HepG2 (cell line): ENCODE measurements around the gene TTC6. TPM values are rescaled to one million over a fixed set of nuclear protein-coding genes. Genes with fewer than 3 reads are reported as not detected.
A peak's percentile ranks its signal among the peaks of the same experiment; 100 is the strongest.

Experiments
- ATAC-seq: fragments of 200-7000 bp; cut with Tn5 transposase; 3 replicates; pipeline ENCODE4 v1.9.1; 2020; ENCODE audit warnings: mild to moderate bottlenecking, moderate library complexity
- BruUV-seq: library from RNA; stranded (reverse); fragments of 400-500 nt; replicated peaks from 2 replicates; lab custom pipeline; 2021; lab: Mats Ljungman, UMichigan
- CTCF ChIA-PET: fragments of 300-600 bp; formaldehyde crosslinking; extraction: SDS; loops from one replicate; lab custom pipeline; 2021; ENCODE audit warnings: low total read pairs, inconsistent platforms, low intra/inter-chr PET ratio; lab: Yijun Ruan, JAX
- POLR2A ChIA-PET: fragments of 350-600 bp; sonication (Branson Sonifier 250); formaldehyde crosslinking; loops from one replicate; lab custom pipeline; 2020; ENCODE audit warnings: antibody characterized with exemption, inconsistent platforms; lab: Yijun Ruan, JAX
- DNase-seq: peaks from one replicate; pipeline ENCODE4 v3.0.0-alpha.2; 2015; ENCODE audit warnings: low spot score
- FAIRE-seq: peaks from 3 replicates; lab custom pipeline; 2011; peaks lifted over from hg19 to GRCh38; lab: Jason Lieb, UNC
- H2AFZ ChIP-seq: one replicate; pipeline ENCODE4 v1.6.1; 2011; ENCODE audit warnings: low read length, inconsistent platforms
- H3K27ac ChIP-seq: fragments of 300-600 bp; 3 replicates; pipeline ENCODE4 v1.8.0; 2011; ENCODE audit warnings: mixed run types, mild to moderate bottlenecking, mixed read lengths, low read length, inconsistent platforms; ENCODE audit not compliant: insufficient read depth; ENCODE audit errors: extremely low read length
- H3K27me3 ChIP-seq, 2 experiments: fragments of 200-600 bp in 1 of 2; 2 replicates in 1 of 2; 3 replicates in 1 of 2; pipeline versions ENCODE4 v1.6.0 to v1.8.0; 2011; ENCODE audit warnings: low read length in 2 of 2, mild to moderate bottlenecking in 2 of 2, moderate library complexity in 2 of 2, inconsistent platforms in 1 of 2; ENCODE audit not compliant: insufficient read depth in 2 of 2, control insufficient read depth in 1 of 2
- H3K36me3 ChIP-seq, 2 experiments: fragments of 200-600 bp in 1 of 2; replicated peaks in 1 of 2; 2 replicates in 1 of 2; 3 replicates in 1 of 2; pipeline versions ENCODE4 v1.5.1 to v1.8.0; 2011; ENCODE audit warnings: low read length in 2 of 2, inconsistent platforms in 1 of 2; ENCODE audit not compliant: insufficient read depth in 2 of 2, control insufficient read depth in 1 of 2
- H3K4me1 ChIP-seq: 2 replicates; pipeline ENCODE4 v1.5.1; 2012; ENCODE audit warnings: low read length, inconsistent platforms; ENCODE audit not compliant: insufficient read depth
- H3K4me2 ChIP-seq: 2 replicates; pipeline ENCODE4 v1.6.0; 2011; ENCODE audit warnings: low read depth, low read length, inconsistent platforms
- H3K4me3 ChIP-seq, 3 experiments: fragments of 200-600 bp in 1 of 3; sonication (generic), shearing (Covaris generic) in 1 of 3; replicated peaks in 1 of 3; 2 replicates each; pipeline ENCODE4 v1.5.1; 2011 to 2016; ENCODE audit warnings: low read length in 3 of 3, inconsistent platforms in 2 of 3, low read depth in 2 of 3, mild to moderate bottlenecking in 2 of 3, control low read depth in 1 of 3, mixed read lengths in 1 of 3; ENCODE audit not compliant: insufficient read depth in 1 of 3
- H3K79me2 ChIP-seq: one replicate; pipeline ENCODE4 v1.6.1; 2011; ENCODE audit warnings: low read length, inconsistent platforms; ENCODE audit not compliant: insufficient read depth
- H3K9ac ChIP-seq: 2 replicates; pipeline ENCODE4 v1.6.0; 2011; ENCODE audit warnings: mild to moderate bottlenecking, low read depth, low read length, inconsistent platforms; ENCODE audit not compliant: insufficient read depth
- H3K9me3 ChIP-seq: 2 replicates; pipeline ENCODE4 v1.5.1; 2012; ENCODE audit warnings: mild to moderate bottlenecking, low read length
- H4K20me1 ChIP-seq: 2 replicates; pipeline ENCODE4 v1.6.0; 2011; ENCODE audit warnings: inconsistent platforms, mild to moderate bottlenecking, low read length, moderate library complexity; ENCODE audit not compliant: insufficient read depth
- HMGXB4 ChIP-seq, 2 experiments: sonication (generic) in 1 of 2; formaldehyde crosslinking in 1 of 2; IDR thresholded peaks; 2 replicates each; pipeline versions ENCODE4 v1.4.0 to v1.6.1; 2018 to 2020; ENCODE audit warnings: missing genetic modification reagents in 2 of 2, borderline replicate concordance in 1 of 2, low read depth in 1 of 2, mild to moderate bottlenecking in 1 of 2, missing biosample characterization in 1 of 2
- PRDM4 ChIP-seq: sonication (generic); formaldehyde crosslinking; IDR thresholded peaks from 2 replicates; pipeline ENCODE4 v1.9.0; 2021; ENCODE audit warnings: missing genetic modification reagents, borderline replicate concordance
- TAF15 ChIP-seq: fragments of 200-400 bp; formaldehyde crosslinking; IDR thresholded peaks from one replicate; pipeline ENCODE4 v1.6.1; 2018; ENCODE audit warnings: mild to moderate bottlenecking, low read depth, low read length; ENCODE audit not compliant: poor library complexity, severe bottlenecking
- ZIK1 ChIP-seq: sonication (generic); formaldehyde crosslinking; IDR thresholded peaks from 2 replicates; pipeline ENCODE4 v1.5.0; 2020; ENCODE audit warnings: mild to moderate bottlenecking, low read depth, missing genetic modification reagents, borderline replicate concordance
- ZNF264 ChIP-seq: sonication (generic); formaldehyde crosslinking; IDR thresholded peaks from 2 replicates; pipeline ENCODE4 v1.4.0; 2020; ENCODE audit warnings: missing genetic modification reagents
- ZNF329 ChIP-seq: sonication (generic); formaldehyde crosslinking; IDR thresholded peaks from 2 replicates; pipeline ENCODE4 v1.9.0; 2021; ENCODE audit warnings: low read depth, mild to moderate bottlenecking, missing genetic modification reagents
- ZNF331 ChIP-seq: sonication (generic); formaldehyde crosslinking; IDR thresholded peaks from 2 replicates; pipeline ENCODE4 v1.4.0; 2020; ENCODE audit warnings: missing genetic modification reagents
- WGBS: methylation state at CpG from one replicate; pipeline ENCODE4 v1.1.6; 2017; ENCODE audit warnings: low lambda C conversion rate; 5-methylcytosine and 5-hydroxymethylcytosine counted together
- in situ Hi-C: cut with HindIII; loops from 2 replicates; pipeline ENCODE4 v1.10.0; 2017; ENCODE audit warnings: low pct_unique_long_range_greater_than_20kb; ENCODE audit not compliant: extremely low pct_ligation_motif_present
- intact Hi-C: fragments of 100-400 bp; cut with micrococcal nuclease; formaldehyde crosslinking; loops from one replicate; pipeline ENCODE4 v1.10.0; 2022; ENCODE audit not compliant: unreplicated experiment
- polyA plus RNA-seq, 8 experiments: library from polyadenylated mRNA; depleted of rRNA in 3 of 8; stranded (reverse) in 7 of 8; unstranded in 1 of 8; fragments of >200 nt; fragmentation: Illumina TruSeq in 4 of 8; extraction: Trizol in 4 of 8; gene quantifications; 2 replicates each; pipeline versions ENCODE4 v1.2.1 to v1.2.3, GENCODE V29; 2011 to 2016; ENCODE audit warnings: low read depth in 4 of 8, missing spikeins in 1 of 8, mixed read lengths in 1 of 8; ENCODE audit not compliant: insufficient read depth in 1 of 8
- total RNA-seq, 5 experiments: library from RNA; depleted of rRNA; stranded (reverse); fragments of >200 nt; fragmentation: Illumina TruSeq; extraction: Trizol; gene quantifications; 2 replicates each; pipeline ENCODE4 v1.2.3, GENCODE V29; 2016; ENCODE audit warnings: low read depth in 1 of 5
- TF ChIP-seq, protein P1 (sequence below): sonication (generic); formaldehyde crosslinking; IDR thresholded peaks from 2 replicates; pipeline ENCODE4 v1.9.0; 2021; ENCODE audit warnings: missing genetic modification reagents, mild to moderate bottlenecking, borderline replicate concordance
- TF ChIP-seq, protein P2 (sequence below): IDR thresholded peaks from 2 replicates; pipeline ENCODE4 v1.6.1; 2016

Gene TTC6
- total and polyA plus RNA-seq, 2 of the 13 experiments (the other 11 are each of a cell fraction or from before 2014, with no cell fraction given) = 9.3 to 27.4 TPM

GRCh38 chr14:37595809-37596621, 586 bp downstream of the TTC6 start:
- H3K4me1 ChIP-seq = peaks cover 38% of the 10 kb centered on the region
- no peaks in the 10 kb centered on the region for H3K9me3 ChIP-seq
- H3K27me3 ChIP-seq = no peaks in the 10 kb centered on the region; a peak in 1 of 5 replicates
- ChIA-PET CTCF (interaction anchor here (1.5 to 3.3 kb wide), 2 partner anchors 279 to 350 kb away, joined by 3 to 51 read pairs; no protein-coding TSS in a partner anchor), POLR2A (interaction anchor here (0.5 to 3.3 kb wide), 35 partner anchors 9 to 1506 kb away, joined by 3 to 48 read pairs (median 8); no protein-coding TSS in a partner anchor)
- in situ Hi-C loops = no loop called here
- FAIRE-seq = peak; percentile 82
- H4K20me1 ChIP-seq = no peaks in the 10 kb centered on the region
- WGBS = 1% methylated on average over 46 of the region's 46 CpGs
- DNase-seq = peak; percentile 99
- H3K27ac ChIP-seq = peak overlapping the region; percentile 96
- H3K4me3 ChIP-seq = peak overlapping the region; percentile 87 to 96 (median 95)
- intact Hi-C loops = loop anchor here (1.0 to 2.0 kb wide), 6 partner anchors 49 to 269 kb away; no protein-coding TSS in a partner anchor
- peak overlapping the region; percentile 94 for H3K9ac ChIP-seq
- H3K4me2 ChIP-seq = peak overlapping the region; percentile 92
- TSS peak; percentile 74 for BruUV-seq
- peak; percentile 80 for ATAC-seq
- H3K79me2 ChIP-seq = peaks cover 65% of the 10 kb centered on the region
- H3K36me3 ChIP-seq = peaks cover 13 to 14% of the 10 kb centered on the region in 2 experiments; a peak in 4 of 5 replicates
- peak overlapping the region; percentile 66 for H2AFZ ChIP-seq
- TF ChIP-seq TAF15 (no peak), ZNF331 (CRISPR knock-in tag) (peak; percentile 93), PRDM4 (CRISPR knock-in tag) (0 out of 2 replicates have a peak, but pooled peaks have one; percentile 52), ZNF329 (CRISPR knock-in tag) (peak; percentile 17; the same call in 1 of the 2 replicates), ZNF264 (peak; percentile 84; the same call in 1 of the 2 replicates), HMGXB4 (CRISPR knock-in tag; IDR thresholded peaks at IDR 0.05; ENCODE audit: borderline replicate concordance in 1 of 2, low read depth in 1 of 2) (peak; percentile 96 to 97), ZIK1 (CRISPR knock-in tag) (peak; percentile 46; the same call in 1 of the 2 replicates)
- TF ChIP-seq, protein P1, sequence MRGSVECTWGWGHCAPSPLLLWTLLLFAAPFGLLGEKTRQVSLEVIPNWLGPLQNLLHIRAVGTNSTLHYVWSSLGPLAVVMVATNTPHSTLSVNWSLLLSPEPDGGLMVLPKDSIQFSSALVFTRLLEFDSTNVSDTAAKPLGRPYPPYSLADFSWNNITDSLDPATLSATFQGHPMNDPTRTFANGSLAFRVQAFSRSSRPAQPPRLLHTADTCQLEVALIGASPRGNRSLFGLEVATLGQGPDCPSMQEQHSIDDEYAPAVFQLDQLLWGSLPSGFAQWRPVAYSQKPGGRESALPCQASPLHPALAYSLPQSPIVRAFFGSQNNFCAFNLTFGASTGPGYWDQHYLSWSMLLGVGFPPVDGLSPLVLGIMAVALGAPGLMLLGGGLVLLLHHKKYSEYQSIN (CRISPR knock-in tag) = no peak
- TF ChIP-seq, protein P2, sequence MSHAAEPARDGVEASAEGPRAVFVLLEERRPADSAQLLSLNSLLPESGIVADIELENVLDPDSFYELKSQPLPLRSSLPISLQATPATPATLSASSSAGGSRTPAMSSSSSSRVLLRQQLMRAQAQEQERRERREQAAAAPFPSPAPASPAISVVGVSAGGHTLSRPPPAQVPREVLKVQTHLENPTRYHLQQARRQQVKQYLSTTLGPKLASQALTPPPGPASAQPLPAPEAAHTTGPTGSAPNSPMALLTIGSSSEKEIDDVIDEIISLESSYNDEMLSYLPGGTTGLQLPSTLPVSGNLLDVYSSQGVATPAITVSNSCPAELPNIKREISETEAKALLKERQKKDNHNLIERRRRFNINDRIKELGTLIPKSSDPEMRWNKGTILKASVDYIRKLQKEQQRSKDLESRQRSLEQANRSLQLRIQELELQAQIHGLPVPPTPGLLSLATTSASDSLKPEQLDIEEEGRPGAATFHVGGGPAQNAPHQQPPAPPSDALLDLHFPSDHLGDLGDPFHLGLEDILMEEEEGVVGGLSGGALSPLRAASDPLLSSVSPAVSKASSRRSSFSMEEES (CRISPR knock-in tag) = peak; percentile 89
